K562 (cell line): ENCODE data around the gene ARMCX6. TPM values are rescaled to one million over a fixed set of nuclear protein-coding genes. Genes with fewer than 3 reads are reported as not detected.

Source experiments
- ATAC-seq: fragments of 200-7000 bp; cut with Tn5 transposase; 3 replicates; pipeline ENCODE4 v1.9.1; 2020; ENCODE audit warnings: moderate library complexity
- BruUV-seq: library from RNA; stranded (reverse); fragments of 400-500 nt; replicated peaks from 2 replicates; lab custom pipeline; 2021; lab: Mats Ljungman, UMichigan
- CTCF ChIA-PET: fragments of 300-600 bp; formaldehyde crosslinking; extraction: SDS; loops from one replicate; lab custom pipeline; 2021; ENCODE audit warnings: low intra/inter-chr PET ratio; lab: Yijun Ruan, JAX
- POLR2A ChIA-PET: fragments of 300-600, 350-650 bp; sonication (Branson Sonifier 250); formaldehyde crosslinking; extraction: SDS; loops from one replicate; lab custom pipeline; 2021; ENCODE audit warnings: antibody characterized with exemption, inconsistent platforms; lab: Yijun Ruan, JAX
- DNase-seq, 4 experiments: peaks; one replicate each; pipeline versions ENCODE4 v3.0.0 to v3.0.0-alpha.2; 2011 to 2018; ENCODE audit warnings: low spot score in 3 of 4, mixed read lengths in 3 of 4; ENCODE audit errors: extremely low read depth in 1 of 4
- FAIRE-seq: peaks from 2 replicates; lab custom pipeline; 2011; peaks lifted over from hg19 to GRCh38; lab: Jason Lieb, UNC
- H2AFZ ChIP-seq: 2 replicates; pipeline ENCODE4 v1.6.0; 2011; ENCODE audit warnings: low read depth, low read length, control low read depth, inconsistent platforms
- H3K27ac ChIP-seq: fragments of 200-600 bp; 3 replicates; pipeline ENCODE4 v1.8.0; 2011; ENCODE audit warnings: low read depth, mild to moderate bottlenecking, control low read depth, inconsistent platforms, low read length, moderate library complexity, mixed read lengths; ENCODE audit errors: extremely low read depth
- H3K27me3 ChIP-seq, 2 experiments: fragments of 300-600 bp in 1 of 2; 2 replicates in 1 of 2; 3 replicates in 1 of 2; pipeline versions ENCODE4 v1.6.0 to v1.8.0; 2011; ENCODE audit warnings: inconsistent platforms in 2 of 2, low read length in 2 of 2, mild to moderate bottlenecking in 1 of 2, mixed read lengths in 1 of 2, moderate library complexity in 1 of 2; ENCODE audit not compliant: control insufficient read depth in 2 of 2, insufficient read depth in 2 of 2
- H3K36me3 ChIP-seq: fragments of 300-600 bp; 3 replicates; pipeline ENCODE4 v1.8.0; 2011; ENCODE audit warnings: mild to moderate bottlenecking, low read length, inconsistent platforms; ENCODE audit not compliant: control insufficient read depth, insufficient read depth
- H3K4me1 ChIP-seq, 2 experiments: fragments of 200-600 bp in 1 of 2; replicated peaks in 1 of 2; 2 replicates in 1 of 2; 3 replicates in 1 of 2; pipeline versions ENCODE4 v1.5.1 to v1.8.0; 2011; ENCODE audit warnings: inconsistent platforms in 2 of 2, low read length in 2 of 2, mild to moderate bottlenecking in 1 of 2, mixed read lengths in 1 of 2, moderate library complexity in 1 of 2; ENCODE audit not compliant: control insufficient read depth in 2 of 2, insufficient read depth in 2 of 2
- H3K4me2 ChIP-seq: 2 replicates; pipeline ENCODE4 v1.6.1; 2011; ENCODE audit warnings: low read length, control low read depth, inconsistent platforms, mixed read lengths; ENCODE audit not compliant: insufficient read depth
- H3K4me3 ChIP-seq: fragments of 200-600 bp; sonication (generic), shearing (Covaris generic); 2 replicates; pipeline ENCODE4 v1.5.1; 2016; ENCODE audit warnings: control low read depth, inconsistent platforms
- H3K79me2 ChIP-seq: fragments of 200-600 bp; 3 replicates; pipeline ENCODE4 v1.8.0; 2011; ENCODE audit warnings: low read length, inconsistent platforms; ENCODE audit not compliant: control insufficient read depth, insufficient read depth
- H3K9ac ChIP-seq, 2 experiments: 2 replicates each; pipeline versions ENCODE4 v1.6.0 to v1.6.1; 2011; ENCODE audit warnings: low read depth in 2 of 2, low read length in 2 of 2, control low read depth in 1 of 2, inconsistent platforms in 1 of 2, mild to moderate bottlenecking in 1 of 2, mixed read lengths in 1 of 2; ENCODE audit not compliant: insufficient read depth in 1 of 2
- H3K9me1 ChIP-seq: one replicate; pipeline ENCODE4 v1.6.0; 2011; ENCODE audit warnings: inconsistent platforms, mild to moderate bottlenecking, low read length, moderate library complexity; ENCODE audit not compliant: control insufficient read depth, insufficient read depth
- H3K9me3 ChIP-seq: replicated peaks from 2 replicates; pipeline ENCODE4 v1.5.1; 2011; ENCODE audit warnings: low read depth, low read length, inconsistent platforms; ENCODE audit not compliant: control insufficient read depth, insufficient read depth
- H4K20me1 ChIP-seq: replicated peaks from 2 replicates; pipeline ENCODE4 v1.6.1; 2011; ENCODE audit warnings: low read length, inconsistent platforms, mixed read lengths; ENCODE audit not compliant: control insufficient read depth, insufficient read depth
- ADNP ChIP-seq: fragments of 200-800 bp; sonication (Bioruptor generic); IDR thresholded peaks from 2 replicates; pipeline ENCODE4 v1.6.1; 2016; ENCODE audit warnings: missing genetic modification characterization, missing compliant biosample characterization
- BMI1 ChIP-seq: fragments of 150-350 bp; IDR thresholded peaks from 2 replicates; pipeline ENCODE4 v1.6.1; 2014; ENCODE audit warnings: low read length
- ELF2 ChIP-seq: fragments of 250-450 bp; sonication (Bioruptor Pico); IDR thresholded peaks from 2 replicates; pipeline ENCODE4 v1.5.0; 2021; ENCODE audit warnings: mild to moderate bottlenecking
- PRDM10 ChIP-seq: fragments of 450-650 bp; IDR thresholded peaks from 2 replicates; pipeline ENCODE4 v1.6.1; 2018; ENCODE audit not compliant: partially characterized antibody
- REST ChIP-seq, 2 experiments: fragments of 450-650 bp; formaldehyde crosslinking in 1 of 2; IDR thresholded peaks; 2 replicates each; pipeline versions ENCODE4 v1.4.0 to v1.6.1; 2014 to 2020; ENCODE audit warnings: mild to moderate bottlenecking in 2 of 2, borderline replicate concordance in 1 of 2, low read depth in 1 of 2
- SAFB ChIP-seq: fragments of 200-400 bp; formaldehyde crosslinking; IDR thresholded peaks from 2 replicates; pipeline ENCODE4 v1.6.1; 2017; ENCODE audit warnings: low read depth, low read length, borderline replicate concordance
- ZNF740 ChIP-seq, 3 experiments: fragments of 200-800 bp in 1 of 3; sonication (Bioruptor generic) in 1 of 3; sonication (generic) in 1 of 3; formaldehyde crosslinking in 1 of 3; IDR thresholded peaks; 2 replicates each; pipeline versions ENCODE4 v1.6.1 to v1.8.0; 2016 to 2022; ENCODE audit warnings: mild to moderate bottlenecking in 2 of 3, missing compliant biosample characterization in 2 of 3, missing genetic modification characterization in 2 of 3, missing genetic modification reagents in 1 of 3
- WGBS: fragments of 100-300 bp; shearing (Covaris generic); methylation state at CpG from one replicate; pipeline ENCODE4 v1.1.6; 2016; ENCODE audit warnings: low coverage, mixed read lengths; ENCODE audit not compliant: insufficient coverage; ENCODE audit errors: missing lambda C conversion rate; 5-methylcytosine and 5-hydroxymethylcytosine counted together
- in situ Hi-C: fragments of 300-500 bp; cut with MboI; formaldehyde crosslinking; loops from 4 replicates; pipeline ENCODE4 v1.15.0; 2018; ENCODE audit warnings: inconsistent platforms, mixed read lengths
- intact Hi-C: fragments of 100-400 bp; cut with micrococcal nuclease; formaldehyde crosslinking; loops from 2 replicates; pipeline ENCODE4 v1.14.2; 2022
- polyA plus RNA-seq, 8 experiments: library from polyadenylated mRNA; depleted of rRNA in 4 of 8; stranded (reverse) in 5 of 8; unstranded in 3 of 8; fragments of >200 nt; fragmentation: Nextera tagmentation in 2 of 8; fragmentation: Illumina TruSeq in 1 of 8; extraction: Ambion mirVana in 2 of 8; extraction: Trizol in 1 of 8; gene quantifications; 2 replicates each; pipeline versions ENCODE4 v1.2.1 to v1.2.3, GENCODE V29; 2011 to 2014; ENCODE audit warnings: inconsistent platforms in 1 of 8, missing spikeins in 1 of 8
- total RNA-seq, 7 experiments: library from RNA; depleted of rRNA in 6 of 7; stranded (reverse); fragments of >200 nt in 6 of 7; fragmentation: Illumina TruSeq in 2 of 7; extraction: Trizol in 2 of 7; gene quantifications; 2 replicates each; pipeline versions ENCODE4 v1.2.1 to v1.2.3, GENCODE V29; 2011 to 2021; ENCODE audit warnings: low replicate concordance in 1 of 7

The ARMCX6 gene
- total and polyA plus RNA-seq, 9 of the 15 experiments (the other 6 are each of a cell fraction or from before 2014, with no cell fraction given), result 15.4 to 41.2 (median 24.6) TPM

- Histone ChIP-seq H3K9me3 (no peaks in the 10 kb centered on the region), H3K4me3 (no peak overlapping the region), H3K4me2 (no peak overlapping the region), H3K27me3 (no peaks in the 10 kb centered on the region), H3K79me2 (no peaks in the 10 kb centered on the region), H2AFZ (no peak overlapping the region), H3K27ac (no peak overlapping the region), H3K9me1 (no peaks in the 10 kb centered on the region), H3K4me1 (no peaks in the 10 kb centered on the region), H4K20me1 (no peaks in the 10 kb centered on the region), H3K36me3 (no peaks in the 10 kb centered on the region), H3K9ac (no peak overlapping the region)
- WGBS, result 2% methylated on average over 5 of the region's 5 CpGs
- FAIRE-seq (peak; percentile 75), DNase-seq (peak; percentile 18 to 68 (median 32)), ATAC-seq (peak; percentile 87)
- intact Hi-C loops, result loop anchor here (5.0 kb wide), 3 partner anchors 179 to 491 kb away; no protein-coding TSS in a partner anchor
- no TSS peak for BruUV-seq
- ChIA-PET CTCF (interaction anchor here (0.7 to 1.2 kb wide), 3 partner anchors 203 to 1268 kb away, joined by 3 to 6 read pairs (median 3); no protein-coding TSS in a partner anchor), POLR2A (no interaction called here)
- in situ Hi-C loops, result no loop called here
- TF ChIP-seq REST (IDR thresholded peaks at IDR 0.05; ENCODE audit: borderline replicate concordance) (peak; percentile 68; the same call in 1 of the 2 replicates), REST (CRISPR knock-in tag; IDR thresholded peaks at IDR 0.05; ENCODE audit: low read depth) (no peak), PRDM10 (no peak), ADNP (tag) (no peak), ELF2 (CRISPR knock-in tag) (no peak), SAFB (no peak), BMI1 (no peak), ZNF740 (CRISPR knock-in tag; IDR thresholded peaks at IDR 0.05) (no peak), ZNF740 (tag; IDR thresholded peaks at IDR 0.05) (no peak)
These were observed 21.9 kb downstream of the ARMCX6 start for GRCh38 chrX:101595739-101596419.
